HepG2 (cell line): ENCODE results near the gene CAVIN1. TPM values are rescaled to one million over a fixed set of nuclear protein-coding genes. Genes with fewer than 3 reads are reported as not detected.
"Not testable (repeated sequence)": the region's sequence is repeated elsewhere in the genome, so short reads cannot be mapped to it uniquely, and the experiment has no call there.

Source experiments
- ATAC-seq: fragments of 200-7000 bp; cut with Tn5 transposase; 3 replicates; pipeline ENCODE4 v1.9.1; 2020; ENCODE audit warnings: mild to moderate bottlenecking, moderate library complexity
- BruUV-seq: library from RNA; stranded (reverse); fragments of 400-500 nt; replicated peaks from 2 replicates; lab custom pipeline; 2021; lab: Mats Ljungman, UMichigan
- CTCF ChIA-PET: fragments of 300-600 bp; formaldehyde crosslinking; extraction: SDS; loops from one replicate; lab custom pipeline; 2021; ENCODE audit warnings: low total read pairs, inconsistent platforms, low intra/inter-chr PET ratio; lab: Yijun Ruan, JAX
- POLR2A ChIA-PET: fragments of 350-600 bp; sonication (Branson Sonifier 250); formaldehyde crosslinking; loops from one replicate; lab custom pipeline; 2020; ENCODE audit warnings: antibody characterized with exemption, inconsistent platforms; lab: Yijun Ruan, JAX
- DNase-seq: peaks from one replicate; pipeline ENCODE4 v3.0.0-alpha.2; 2015; ENCODE audit warnings: low spot score
- FAIRE-seq: peaks from 3 replicates; lab custom pipeline; 2011; peaks lifted over from hg19 to GRCh38; lab: Jason Lieb, UNC
- H2AFZ ChIP-seq: one replicate; pipeline ENCODE4 v1.6.1; 2011; ENCODE audit warnings: low read length, inconsistent platforms
- H3K27ac ChIP-seq: fragments of 300-600 bp; 3 replicates; pipeline ENCODE4 v1.8.0; 2011; ENCODE audit warnings: mixed run types, mild to moderate bottlenecking, mixed read lengths, low read length, inconsistent platforms; ENCODE audit not compliant: insufficient read depth; ENCODE audit errors: extremely low read length
- H3K27me3 ChIP-seq, 2 experiments: fragments of 200-600 bp in 1 of 2; 2 replicates in 1 of 2; 3 replicates in 1 of 2; pipeline versions ENCODE4 v1.6.0 to v1.8.0; 2011; ENCODE audit warnings: low read length in 2 of 2, mild to moderate bottlenecking in 2 of 2, moderate library complexity in 2 of 2, inconsistent platforms in 1 of 2; ENCODE audit not compliant: insufficient read depth in 2 of 2, control insufficient read depth in 1 of 2
- H3K36me3 ChIP-seq, 2 experiments: fragments of 200-600 bp in 1 of 2; replicated peaks in 1 of 2; 2 replicates in 1 of 2; 3 replicates in 1 of 2; pipeline versions ENCODE4 v1.5.1 to v1.8.0; 2011; ENCODE audit warnings: low read length in 2 of 2, inconsistent platforms in 1 of 2; ENCODE audit not compliant: insufficient read depth in 2 of 2, control insufficient read depth in 1 of 2
- H3K4me1 ChIP-seq: 2 replicates; pipeline ENCODE4 v1.5.1; 2012; ENCODE audit warnings: low read length, inconsistent platforms; ENCODE audit not compliant: insufficient read depth
- H3K4me2 ChIP-seq: 2 replicates; pipeline ENCODE4 v1.6.0; 2011; ENCODE audit warnings: low read depth, low read length, inconsistent platforms
- H3K4me3 ChIP-seq, 3 experiments: fragments of 200-600 bp in 1 of 3; sonication (generic), shearing (Covaris generic) in 1 of 3; replicated peaks in 1 of 3; 2 replicates each; pipeline ENCODE4 v1.5.1; 2011 to 2016; ENCODE audit warnings: low read length in 3 of 3, inconsistent platforms in 2 of 3, low read depth in 2 of 3, mild to moderate bottlenecking in 2 of 3, control low read depth in 1 of 3, mixed read lengths in 1 of 3; ENCODE audit not compliant: insufficient read depth in 1 of 3
- H3K79me2 ChIP-seq: one replicate; pipeline ENCODE4 v1.6.1; 2011; ENCODE audit warnings: low read length, inconsistent platforms; ENCODE audit not compliant: insufficient read depth
- H3K9ac ChIP-seq: 2 replicates; pipeline ENCODE4 v1.6.0; 2011; ENCODE audit warnings: mild to moderate bottlenecking, low read depth, low read length, inconsistent platforms; ENCODE audit not compliant: insufficient read depth
- H3K9me3 ChIP-seq: 2 replicates; pipeline ENCODE4 v1.5.1; 2012; ENCODE audit warnings: mild to moderate bottlenecking, low read length
- H4K20me1 ChIP-seq: 2 replicates; pipeline ENCODE4 v1.6.0; 2011; ENCODE audit warnings: inconsistent platforms, mild to moderate bottlenecking, low read length, moderate library complexity; ENCODE audit not compliant: insufficient read depth
- ARID5B ChIP-seq: IDR thresholded peaks from 2 replicates; pipeline ENCODE4 v1.4.0; 2020; ENCODE audit warnings: mild to moderate bottlenecking, missing genetic modification reagents
- HNF4A ChIP-seq: sonication (generic); formaldehyde crosslinking; IDR thresholded peaks from 2 replicates; pipeline ENCODE4 v1.4.0; 2020; ENCODE audit warnings: missing genetic modification reagents
- PAXIP1 ChIP-seq: sonication (generic); formaldehyde crosslinking; conservative IDR thresholded peaks from 2 replicates; pipeline ENCODE4 v1.4.0; 2020; ENCODE audit warnings: mild to moderate bottlenecking, missing genetic modification reagents, moderate library complexity
- POGZ ChIP-seq: sonication (generic); formaldehyde crosslinking; IDR thresholded peaks from 2 replicates; pipeline ENCODE4 v1.4.0; 2020; ENCODE audit warnings: mild to moderate bottlenecking, missing genetic modification reagents
- RARA ChIP-seq: IDR thresholded peaks from 2 replicates; pipeline ENCODE4 v1.6.1; 2016; ENCODE audit warnings: missing genetic modification reagents, missing compliant biosample characterization
- ZNF614 ChIP-seq: IDR thresholded peaks from 2 replicates; pipeline ENCODE4 v1.6.1; 2018; ENCODE audit warnings: missing biosample characterization, missing genetic modification reagents, inconsistent platforms, borderline replicate concordance
- WGBS: methylation state at CpG from one replicate; pipeline ENCODE4 v1.1.6; 2017; ENCODE audit warnings: low lambda C conversion rate; 5-methylcytosine and 5-hydroxymethylcytosine counted together
- in situ Hi-C: cut with HindIII; loops from 2 replicates; pipeline ENCODE4 v1.10.0; 2017; ENCODE audit warnings: low pct_unique_long_range_greater_than_20kb; ENCODE audit not compliant: extremely low pct_ligation_motif_present
- intact Hi-C: fragments of 100-400 bp; cut with micrococcal nuclease; formaldehyde crosslinking; loops from one replicate; pipeline ENCODE4 v1.10.0; 2022; ENCODE audit not compliant: unreplicated experiment
- polyA plus RNA-seq, 8 experiments: library from polyadenylated mRNA; depleted of rRNA in 3 of 8; stranded (reverse) in 7 of 8; unstranded in 1 of 8; fragments of >200 nt; fragmentation: Illumina TruSeq in 4 of 8; extraction: Trizol in 4 of 8; gene quantifications; 2 replicates each; pipeline versions ENCODE4 v1.2.1 to v1.2.3, GENCODE V29; 2011 to 2016; ENCODE audit warnings: low read depth in 4 of 8, missing spikeins in 1 of 8, mixed read lengths in 1 of 8; ENCODE audit not compliant: insufficient read depth in 1 of 8
- total RNA-seq, 5 experiments: library from RNA; depleted of rRNA; stranded (reverse); fragments of >200 nt; fragmentation: Illumina TruSeq; extraction: Trizol; gene quantifications; 2 replicates each; pipeline ENCODE4 v1.2.3, GENCODE V29; 2016; ENCODE audit warnings: low read depth in 1 of 5

Gene CAVIN1
- total and polyA plus RNA-seq, 2 of the 13 experiments (the other 11 are each of a cell fraction or from before 2014, with no cell fraction given), result 15.9 to 25.5 TPM

GRCh38 chr17:42400844-42401375, 22.1 kb downstream of the CAVIN1 start:
- POLR2A ChIA-PET, result interaction anchor here (1.1 to 4.6 kb wide), 2 partner anchors 12 to 22 kb away, joined by 3 to 57 read pairs; partner anchors contain the start of genes CAVIN1 and STAT3
- H3K27ac ChIP-seq, BruUV-seq, H3K4me3 ChIP-seq, ATAC-seq, H3K4me2 ChIP-seq, intact Hi-C loops, H2AFZ ChIP-seq, H3K9ac ChIP-seq, H3K79me2 ChIP-seq, H3K27me3 ChIP-seq, CTCF ChIA-PET, FAIRE-seq, H3K9me3 ChIP-seq, H4K20me1 ChIP-seq, DNase-seq: not testable (repeated sequence)
- in situ Hi-C loops, result loop anchor here (5.0 kb wide), 1 partner anchor 79 kb away; no protein-coding TSS in a partner anchor
- WGBS, result 91% methylated on average over 8 of the region's 8 CpGs
- Histone ChIP-seq H3K36me3 (peaks cover 4 to 13% of the 10 kb centered on the region in 2 experiments), H3K4me1 (peaks cover 33% of the 10 kb centered on the region)

- ChIA-PET CTCF (interaction anchor here (3.8 kb wide), 1 partner anchor 78 kb away, joined by 15 read pairs; no protein-coding TSS in a partner anchor), POLR2A (interaction anchor here (0.7 to 4.6 kb wide), 3 partner anchors 11 to 33 kb away, joined by 3 to 57 read pairs (median 4); partner anchors contain the start of genes CAVIN1 and STAT3)
- peaks cover 4 to 12% of the 10 kb centered on the region in 2 experiments for H3K36me3 ChIP-seq
- peak overlapping the region; percentile 37 for H2AFZ ChIP-seq
- H3K4me3 ChIP-seq, result no peak overlapping the region
- no peak overlapping the region for H3K27ac ChIP-seq
- intact Hi-C loops, result no loop called here
- H3K79me2 ChIP-seq, result no peaks in the 10 kb centered on the region
- ATAC-seq (peak; percentile 71), FAIRE-seq (no peak), DNase-seq (no peak)
- H3K27me3 ChIP-seq, result no peaks in the 10 kb centered on the region
- 29% methylated on average over 6 of the region's 6 CpGs for WGBS
- peaks cover 30% of the 10 kb centered on the region for H3K4me1 ChIP-seq
- H3K4me2 ChIP-seq, result peak overlapping the region; percentile 51
- H3K9me3 ChIP-seq, result no peaks in the 10 kb centered on the region
- H4K20me1 ChIP-seq, result no peaks in the 10 kb centered on the region
- in situ Hi-C loops, result loop anchor here (5.0 kb wide), 1 partner anchor 78 kb away; no protein-coding TSS in a partner anchor
- H3K9ac ChIP-seq, result no peak overlapping the region
- no TSS peak for BruUV-seq
- peak; percentile 40; the same call in 1 of the 2 replicates for TF ChIP-seq PAXIP1 (CRISPR knock-in tag)
- TF ChIP-seq POGZ (CRISPR knock-in tag), result no peak
- no peak for TF ChIP-seq ZNF614
- TF ChIP-seq HNF4A (CRISPR knock-in tag), result peak; percentile 86
- peak; percentile 27; the same call in 1 of the 2 replicates for TF ChIP-seq ARID5B (CRISPR knock-in tag)
- TF ChIP-seq RARA (CRISPR knock-in tag), result no peak
Observed at GRCh38 chr17:42399948-42400843, 22.9 kb downstream of the CAVIN1 start.
